Kidney epithelial cell (primary cell): ENCODE results near the gene WDFY3. TPM values are rescaled to one million over a fixed set of nuclear protein-coding genes. Genes with fewer than 3 reads are reported as not detected.
"Not testable (repeated sequence)": the region's sequence is repeated elsewhere in the genome, so short reads cannot be mapped to it uniquely, and the experiment has no call there.

Source experiments
- DNase-seq: peaks from one replicate; pipeline ENCODE4 v3.0.0-alpha.2; 2010; ENCODE audit warnings: low read depth
- H3K27me3 ChIP-seq: 2 replicates; pipeline ENCODE4 v1.6.0; 2011; ENCODE audit warnings: low read length; ENCODE audit not compliant: control insufficient read depth, insufficient read depth
- H3K36me3 ChIP-seq: 2 replicates; pipeline ENCODE4 v1.5.1; 2011; ENCODE audit warnings: low read length; ENCODE audit not compliant: control insufficient read depth, insufficient read depth
- H3K4me3 ChIP-seq: 2 replicates; pipeline ENCODE4 v1.5.1; 2011; ENCODE audit warnings: low read depth, mild to moderate bottlenecking, control low read depth, low read length
- CTCF ChIP-seq: IDR thresholded peaks from 2 replicates; pipeline ENCODE4 v1.5.1; 2011; ENCODE audit warnings: mild to moderate bottlenecking, moderate library complexity, low read length, control low read depth, inconsistent platforms; ENCODE audit not compliant: insufficient read depth, poor library complexity, severe bottlenecking
- total RNA-seq: library from RNA; depleted of rRNA; stranded (reverse); fragments of >200 nt; gene quantifications from 2 replicates; pipeline ENCODE4 v1.2.3, GENCODE V29; 2015

Gene WDFY3
- total RNA-seq, 1 donor from 2014 or later, result 54.4 TPM

- no peak for TF ChIP-seq CTCF
- no peak for DNase-seq
- H3K4me3 ChIP-seq, result no peak overlapping the region
- no peaks in the 10 kb centered on the region for H3K27me3 ChIP-seq
- H3K36me3 ChIP-seq, result no peaks in the 10 kb centered on the region
Observed at GRCh38 chr4:84849051-84849640, 117.3 kb downstream of the WDFY3 start.

- Histone ChIP-seq H3K36me3 (no peaks in the 10 kb centered on the region), H3K4me3 (no peak overlapping the region), H3K27me3 (no peaks in the 10 kb centered on the region)
- no peak for TF ChIP-seq CTCF
- no peak for DNase-seq
Observed at GRCh38 chr4:84848432-84848831, 118.1 kb downstream of the WDFY3 start.

- Histone ChIP-seq H3K36me3 (no peaks in the 10 kb centered on the region), H3K4me3 (no peak overlapping the region), H3K27me3 (no peaks in the 10 kb centered on the region)
- DNase-seq, result no peak
- TF ChIP-seq CTCF, result no peak
Observed at GRCh38 chr4:84847978-84848377, 118.5 kb downstream of the WDFY3 start.

GRCh38 chr4:84846985-84847384 lies 119.5 kb downstream of the WDFY3 start:
- DNase-seq, result no peak
- Histone ChIP-seq H3K4me3 (no peak overlapping the region), H3K27me3 (no peaks in the 10 kb centered on the region), H3K36me3 (no peaks in the 10 kb centered on the region)
- no peak for TF ChIP-seq CTCF

GRCh38 chr4:84841435-84841834 lies 125.1 kb downstream of the WDFY3 start:
- DNase-seq, result no peak
- TF ChIP-seq CTCF, result no peak
- Histone ChIP-seq H3K27me3 (no peaks in the 10 kb centered on the region), H3K4me3 (no peak overlapping the region), H3K36me3 (no peaks in the 10 kb centered on the region)

GRCh38 chr4:84837751-84838150 lies 128.7 kb downstream of the WDFY3 start:
- DNase-seq, result no peak
- Histone ChIP-seq H3K4me3 (no peak overlapping the region), H3K27me3 (no peaks in the 10 kb centered on the region), H3K36me3 (no peaks in the 10 kb centered on the region)
- TF ChIP-seq CTCF, result no peak

GRCh38 chr4:84829633-84830032 lies 136.9 kb downstream of the WDFY3 start:
- H3K4me3 ChIP-seq, H3K36me3 ChIP-seq, H3K27me3 ChIP-seq, DNase-seq: not testable (repeated sequence)
